Thyroid gland (tissue), 4 donors: ENCODE data around the gene CYP3A4.

ENCODE experiments used
- CTCF ChIP-seq, 6 experiments: fragments of 200-600 bp in 3 of 6; fragments of 450-650 bp in 3 of 6; sonication (generic) in 3 of 6; IDR thresholded peaks; one replicate each; pipeline ENCODE4 v1.5.1; 2016 to 2019; ENCODE audit warnings: antibody characterized with exemption in 6 of 6, mild to moderate bottlenecking in 2 of 6, inconsistent platforms in 1 of 6, moderate library complexity in 1 of 6
- POLR2A ChIP-seq, 2 donors: fragments of 450-650 bp; IDR thresholded peaks; one replicate each; pipeline ENCODE4 v1.6.1; 2017; ENCODE audit warnings: antibody characterized with exemption in 2 of 2, mild to moderate bottlenecking in 2 of 2, moderate library complexity in 1 of 2

GRCh38 chr7:99764478-99764877 is 19.5 kb downstream of the CYP3A4 start:
- no peak for TF ChIP-seq CTCF (IDR thresholded peaks at IDR 0.05)
- TF ChIP-seq POLR2A (IDR thresholded peaks at IDR 0.05): no peak
